GF-D8 (cell line): ENCODE measurements around the gene PTHLH.

Source experiments
- DNase-seq: peaks from one replicate; lab custom pipeline; 2025; lab: John Stamatoyannopoulos, UW

PTHLH gene

GRCh38 chr12:27937768-27938167, 34.8 kb downstream of the PTHLH start:
- no peak for DNase-seq

- no peak for DNase-seq
These were observed 36.3 kb downstream of the PTHLH start for GRCh38 chr12:27936196-27936595.

GRCh38 chr12:27934276-27934675, 38.3 kb downstream of the PTHLH start:
- no peak for DNase-seq

GRCh38 chr12:27931390-27931789, 41.1 kb downstream of the PTHLH start:
- no peak for DNase-seq

- no peak for DNase-seq
These were observed 45.2 kb downstream of the PTHLH start for GRCh38 chr12:27927347-27927746.

- no peak for DNase-seq
These were observed 48.0 kb downstream of the PTHLH start for GRCh38 chr12:27924350-27925135.

- DNase-seq = no peak
These were observed 49.9 kb downstream of the PTHLH start for GRCh38 chr12:27922531-27923139.

- no peak for DNase-seq
These were observed 52.8 kb downstream of the PTHLH start for GRCh38 chr12:27919671-27920235.

- DNase-seq = no peak
These were observed 57.0 kb downstream of the PTHLH start for GRCh38 chr12:27915536-27915935.

GRCh38 chr12:27915021-27915420, 57.5 kb downstream of the PTHLH start:
- DNase-seq = no peak

GRCh38 chr12:27913999-27914614, 58.4 kb downstream of the PTHLH start:
- DNase-seq = no peak

GRCh38 chr12:27911397-27911796, 61.1 kb downstream of the PTHLH start:
- no peak for DNase-seq
